ES-I3 (cell line): ENCODE results near the gene BTG3.

Experiments used
- H3K36me3 ChIP-seq: 2 replicates; pipeline ENCODE4 v1.6.1; 2013; ENCODE audit warnings: mild to moderate bottlenecking, low read length, control low read depth, moderate library complexity; ENCODE audit not compliant: insufficient read depth
- H3K4me1 ChIP-seq: 2 replicates; pipeline ENCODE4 v1.6.1; 2013; ENCODE audit warnings: mild to moderate bottlenecking, control low read depth, low read length; ENCODE audit not compliant: insufficient read depth
- H3K9ac ChIP-seq: 2 replicates; pipeline ENCODE4 v1.6.1; 2013; ENCODE audit warnings: low read depth, mild to moderate bottlenecking, low read length, moderate library complexity
- H3K9me3 ChIP-seq: 2 replicates; pipeline ENCODE4 v1.6.1; 2013; ENCODE audit warnings: mild to moderate bottlenecking, low read length, moderate library complexity; ENCODE audit not compliant: control insufficient read depth, insufficient read depth

The BTG3 gene

DNA sequence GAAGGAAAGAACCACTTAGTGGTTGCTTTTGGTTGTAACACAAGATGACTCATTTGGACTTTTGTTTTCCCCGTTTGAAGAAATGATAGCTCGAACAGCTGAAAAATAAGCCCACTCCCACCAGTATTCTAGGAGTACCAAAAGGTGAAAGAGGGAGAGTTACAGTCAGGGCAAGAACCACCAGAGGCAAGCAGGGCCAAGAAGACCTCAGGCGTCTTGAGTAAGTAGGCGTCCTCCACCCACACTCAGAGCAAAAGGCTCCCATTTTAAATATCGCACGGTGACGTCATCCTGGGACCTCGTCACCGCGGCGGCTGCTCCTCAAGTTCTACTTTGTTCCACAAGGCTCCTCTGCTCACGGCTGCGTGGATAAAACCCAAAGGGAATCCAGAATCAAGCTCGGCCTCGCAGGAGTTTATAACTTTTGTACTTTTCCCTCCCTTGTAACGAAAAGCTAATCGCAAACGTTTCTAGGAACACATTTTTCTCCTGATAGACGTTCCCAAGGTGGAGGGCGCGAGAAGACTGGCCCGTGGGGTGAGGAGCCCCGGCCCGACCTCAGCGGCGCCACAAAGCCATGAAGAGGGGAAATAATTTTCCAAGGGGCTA is 1.2 kb downstream of the BTG3 start:
- peaks cover 4% of the 10 kb centered on the region for H3K36me3 ChIP-seq
- no peaks in the 10 kb centered on the region for H3K9me3 ChIP-seq
- H3K9ac ChIP-seq = peak overlapping the region; percentile 97
- no peaks in the 10 kb centered on the region for H3K4me1 ChIP-seq

GRCh38 chr21:17610911-17611310 is 1.8 kb downstream of the BTG3 start:
- Histone ChIP-seq H3K36me3 (peaks cover 4% of the 10 kb centered on the region), H3K4me1 (no peaks in the 10 kb centered on the region), H3K9me3 (no peaks in the 10 kb centered on the region), H3K9ac (peak overlapping the region; percentile 97)

DNA sequence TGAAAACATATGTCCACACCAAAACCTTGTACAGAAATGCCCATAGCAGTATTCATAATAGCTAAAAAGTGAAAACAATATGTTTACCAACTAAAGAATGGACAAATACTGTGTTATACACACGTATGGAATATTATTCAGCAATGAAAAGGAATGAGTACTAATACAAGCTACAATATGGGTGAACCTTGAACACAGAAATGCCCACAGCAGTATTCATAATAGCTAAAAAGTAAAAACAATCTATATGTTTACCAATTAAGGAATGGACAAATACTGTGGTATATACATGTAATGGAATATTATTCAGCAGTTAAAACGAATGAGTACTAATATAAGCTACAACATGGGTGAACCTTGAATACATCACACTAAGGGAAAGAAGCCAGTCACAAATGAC is 3.0 kb downstream of the BTG3 start:
- Histone ChIP-seq H3K4me1 (no peaks in the 10 kb centered on the region), H3K9ac (no peak overlapping the region), H3K9me3 (no peaks in the 10 kb centered on the region), H3K36me3 (peaks cover 8% of the 10 kb centered on the region)

DNA sequence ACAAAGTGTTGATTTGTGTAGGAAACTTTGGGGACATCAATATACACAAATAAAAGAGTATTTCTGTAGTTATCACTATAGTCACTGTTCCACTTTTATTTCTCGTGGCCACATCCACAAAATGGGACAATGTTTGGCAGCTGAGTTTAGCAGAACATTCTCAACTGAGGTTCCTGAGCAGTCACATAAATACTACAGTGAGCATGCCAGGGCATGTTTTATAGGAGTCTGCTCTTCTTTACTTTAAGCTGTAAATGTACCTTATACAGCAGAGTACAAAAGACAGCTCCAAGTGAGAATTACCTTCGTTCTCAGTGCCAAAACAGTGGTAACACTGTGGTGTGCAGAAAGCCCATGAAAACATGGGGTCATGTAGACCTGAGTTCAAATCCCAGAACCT is 5.0 kb downstream of the BTG3 start:
- Histone ChIP-seq H3K9ac (no peak overlapping the region), H3K9me3 (no peaks in the 10 kb centered on the region)

GRCh38 chr21:17602874-17603273 is 9.8 kb downstream of the BTG3 start:
- H3K9me3 ChIP-seq = no peaks in the 10 kb centered on the region
- peaks cover 5% of the 10 kb centered on the region; the same call in 1 of the 2 replicates for H3K4me1 ChIP-seq
- H3K36me3 ChIP-seq = peaks cover 16% of the 10 kb centered on the region
- no peak overlapping the region for H3K9ac ChIP-seq

More for the DNA sequence above, 5.0 kb downstream of the BTG3 start:
- Histone ChIP-seq H3K36me3 (peaks cover 14% of the 10 kb centered on the region), H3K4me1 (peaks cover 5% of the 10 kb centered on the region; the same call in 1 of the 2 replicates)

DNA sequence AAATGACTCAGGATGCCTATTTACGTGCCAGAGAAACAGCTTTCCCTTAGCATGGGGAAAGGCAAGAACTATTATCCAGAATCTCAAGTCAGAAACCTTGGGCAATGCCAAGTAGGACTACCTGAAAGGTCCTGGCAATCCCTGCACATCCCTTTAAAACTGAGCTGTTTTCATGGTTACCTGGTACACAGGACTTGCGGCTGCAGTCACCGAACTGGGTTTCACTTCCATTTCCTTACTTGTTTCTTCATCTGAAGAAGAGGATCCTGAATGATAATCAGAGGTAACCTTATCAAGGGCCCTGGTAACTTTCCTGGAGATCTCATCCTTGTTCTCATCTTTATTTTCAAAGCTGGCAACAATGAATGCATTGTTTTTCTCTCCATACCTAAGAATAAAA is 14.3 kb downstream of the BTG3 start:
- Histone ChIP-seq H3K36me3 (peaks cover 20% of the 10 kb centered on the region), H3K9me3 (no peaks in the 10 kb centered on the region), H3K9ac (no peak overlapping the region)

DNA sequence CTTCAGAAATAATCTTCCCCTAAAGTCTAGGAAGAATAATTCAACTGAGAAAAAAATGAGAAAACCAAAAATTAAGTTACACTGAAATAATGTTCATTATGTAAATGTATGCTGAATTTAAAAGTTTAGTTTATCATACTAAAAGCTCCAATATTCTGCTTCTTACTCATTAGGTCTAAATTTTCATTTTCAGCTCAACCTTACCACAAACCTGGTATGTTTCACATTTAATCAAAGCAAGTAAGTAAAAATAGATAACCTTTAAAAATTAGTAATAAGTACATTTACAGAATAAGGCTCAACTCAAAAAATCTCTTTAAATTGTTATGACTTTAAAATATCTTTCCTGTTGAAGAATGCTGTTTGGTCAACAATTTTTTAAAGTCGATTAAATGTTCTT is 15.0 kb downstream of the BTG3 start:
- H3K4me1 ChIP-seq = no peaks in the 10 kb centered on the region
- H3K36me3 ChIP-seq = peaks cover 20% of the 10 kb centered on the region
- H3K9ac ChIP-seq = no peak overlapping the region
- H3K9me3 ChIP-seq = no peaks in the 10 kb centered on the region

More for the DNA sequence above, 14.3 kb downstream of the BTG3 start:
- H3K4me1 ChIP-seq = peaks cover 4% of the 10 kb centered on the region; the same call in 1 of the 2 replicates

DNA sequence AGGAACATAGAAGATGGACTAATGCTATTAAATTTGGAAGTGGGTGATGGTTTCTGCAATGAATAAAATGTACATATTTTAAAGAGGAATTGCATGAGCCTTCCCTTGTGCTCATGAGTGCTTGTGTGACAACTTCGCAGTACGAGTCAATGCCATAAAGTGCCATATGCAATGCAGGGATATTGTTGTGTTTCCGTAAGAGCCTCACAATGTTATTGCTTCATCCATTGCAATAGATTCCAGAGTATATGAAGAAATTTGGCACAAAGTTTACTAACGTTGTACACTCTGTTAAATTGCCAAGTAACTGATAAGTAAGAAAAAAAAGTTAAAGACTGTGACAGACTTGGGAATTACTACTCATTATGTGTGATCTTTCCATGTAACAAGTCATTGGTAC is 22.3 kb downstream of the BTG3 start:
- Histone ChIP-seq H3K4me1 (no peaks in the 10 kb centered on the region), H3K36me3 (peaks cover 12% of the 10 kb centered on the region)

GRCh38 chr21:17585875-17586450 is 26.7 kb downstream of the BTG3 start:
- no peak overlapping the region for H3K9ac ChIP-seq
- no peaks in the 10 kb centered on the region for H3K9me3 ChIP-seq
- H3K36me3 ChIP-seq = no peaks in the 10 kb centered on the region
- no peaks in the 10 kb centered on the region for H3K4me1 ChIP-seq

More for the DNA sequence above, 22.3 kb downstream of the BTG3 start:
- H3K9me3 ChIP-seq = no peaks in the 10 kb centered on the region
- no peak overlapping the region for H3K9ac ChIP-seq

DNA sequence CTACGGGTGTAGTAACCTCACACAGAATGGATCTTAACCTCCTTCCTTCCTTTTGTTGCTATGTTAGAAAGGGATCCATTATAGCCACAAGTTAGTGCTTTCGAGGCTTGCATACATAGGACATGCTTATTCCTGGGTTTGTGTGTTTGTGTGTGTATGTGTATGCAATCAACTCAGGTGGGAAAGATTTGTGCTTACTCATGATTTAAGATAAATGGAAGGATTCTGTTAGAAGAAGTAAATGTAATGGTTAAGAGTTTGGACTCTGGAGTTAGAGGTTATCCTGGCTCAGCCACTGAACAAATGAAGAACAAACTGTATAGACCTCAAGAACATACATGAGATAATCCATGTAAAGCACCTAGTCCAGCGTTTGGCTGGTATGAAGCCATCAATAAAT is 28.8 kb downstream of the BTG3 start:
- no peaks in the 10 kb centered on the region for H3K4me1 ChIP-seq
- no peaks in the 10 kb centered on the region for H3K9me3 ChIP-seq
- H3K36me3 ChIP-seq = no peaks in the 10 kb centered on the region
- no peak overlapping the region for H3K9ac ChIP-seq

DNA sequence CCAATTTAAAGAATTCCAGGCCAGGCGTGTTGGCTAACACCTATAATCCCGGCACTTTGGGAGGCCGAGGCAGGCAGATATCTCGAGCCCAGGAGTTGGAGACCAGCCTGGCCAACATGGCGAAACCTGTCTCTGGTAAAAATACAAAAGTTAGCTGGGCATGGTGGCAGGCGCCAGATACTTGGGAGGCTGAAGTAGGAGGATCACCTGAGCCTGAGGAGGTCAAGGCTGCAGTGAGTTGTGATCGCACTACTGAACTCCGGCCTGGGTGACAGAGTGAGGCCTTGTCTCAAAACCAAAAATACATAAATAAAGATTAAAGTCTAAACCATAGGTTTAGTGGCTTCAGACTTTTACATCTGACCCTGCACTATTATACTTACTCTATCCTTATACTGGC is 32.4 kb downstream of the BTG3 start:
- no peaks in the 10 kb centered on the region for H3K4me1 ChIP-seq
- H3K9ac ChIP-seq = no peak overlapping the region
- no peaks in the 10 kb centered on the region for H3K36me3 ChIP-seq
- H3K9me3 ChIP-seq = no peaks in the 10 kb centered on the region

DNA sequence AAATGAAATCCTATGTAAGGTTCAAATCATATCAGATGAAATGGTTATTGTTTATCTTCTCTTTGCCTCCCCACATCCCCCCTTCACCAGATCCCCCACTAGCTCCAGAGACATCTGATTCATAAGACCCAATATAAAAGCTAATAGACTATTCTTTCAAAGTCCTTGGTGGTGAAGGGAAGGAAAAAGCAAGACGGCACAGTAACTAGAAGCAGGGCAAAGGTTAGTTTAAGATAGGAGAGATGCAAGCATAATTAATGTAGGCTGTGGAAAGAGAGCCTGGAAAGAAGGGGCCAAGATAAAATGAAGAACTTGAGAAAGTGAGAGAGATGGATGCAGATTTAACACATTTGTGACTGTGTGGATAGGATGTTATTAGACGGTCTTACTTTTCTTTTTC is 33.8 kb downstream of the BTG3 start:
- Histone ChIP-seq H3K4me1 (no peaks in the 10 kb centered on the region), H3K9ac (no peak overlapping the region), H3K36me3 (no peaks in the 10 kb centered on the region), H3K9me3 (no peaks in the 10 kb centered on the region)

DNA sequence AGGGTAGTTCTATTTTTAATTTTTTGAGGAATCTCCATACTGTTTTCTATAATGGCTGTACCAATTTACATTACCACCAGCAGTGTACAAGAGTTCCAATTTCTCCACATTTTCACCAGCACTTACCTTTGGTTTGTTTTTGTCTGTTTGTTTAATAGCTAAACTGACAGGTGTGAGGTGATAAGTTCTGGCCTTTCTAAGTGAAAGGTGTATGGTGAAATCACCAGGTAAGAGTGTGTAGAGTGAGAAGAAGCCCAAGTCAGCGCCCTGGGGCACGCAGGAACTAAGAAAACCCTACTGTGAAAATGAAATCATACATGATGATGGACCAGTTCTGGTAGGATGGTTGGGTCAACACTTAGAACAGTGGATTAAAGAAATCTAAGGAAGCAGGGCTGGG is 34.5 kb downstream of the BTG3 start:
- Histone ChIP-seq H3K9me3 (no peaks in the 10 kb centered on the region), H3K9ac (no peak overlapping the region), H3K36me3 (no peaks in the 10 kb centered on the region; the same call in 1 of the 2 replicates), H3K4me1 (no peaks in the 10 kb centered on the region)

- Histone ChIP-seq H3K36me3 (no peaks in the 10 kb centered on the region; the same call in 1 of the 2 replicates), H3K4me1 (no peaks in the 10 kb centered on the region), H3K9me3 (no peaks in the 10 kb centered on the region), H3K9ac (no peak overlapping the region)
Measured at GRCh38 chr21:17577701-17578100, 35.0 kb downstream of the BTG3 start.

GRCh38 chr21:17576080-17576835 is 36.4 kb downstream of the BTG3 start:
- no peaks in the 10 kb centered on the region for H3K9me3 ChIP-seq
- no peak overlapping the region for H3K9ac ChIP-seq
- no peaks in the 10 kb centered on the region for H3K4me1 ChIP-seq
- H3K36me3 ChIP-seq = no peaks in the 10 kb centered on the region; the same call in 1 of the 2 replicates
